ENCODE measurements around the gene SH3D21.

The SH3D21 gene

DNA sequence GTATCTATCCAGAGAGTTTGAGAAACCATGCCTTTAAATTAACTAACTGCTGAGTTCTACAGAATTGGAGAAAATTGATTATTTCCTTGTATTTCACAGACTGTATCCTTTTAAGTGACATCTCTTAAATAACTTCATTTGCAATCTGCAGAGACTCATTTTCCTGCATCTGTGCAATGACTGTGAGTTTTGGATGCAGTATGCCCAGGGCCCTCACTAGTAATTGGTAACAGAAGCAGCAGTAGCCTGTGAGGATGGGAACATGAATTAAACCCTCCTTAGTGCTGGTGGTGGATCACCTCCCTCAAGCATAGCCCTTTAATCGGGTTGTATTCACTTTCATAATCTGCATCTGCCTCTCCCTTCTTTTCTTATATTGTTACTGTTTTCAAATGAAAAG lies 21.7 kb upstream of the SH3D21 start:
- Histone ChIP-seq H3K27ac (replicated peaks) (no peak overlapping the region), H3K4me3 (replicated peaks; ENCODE audit: insufficient read depth, low read length) (no peak overlapping the region), H3K27me3 (ENCODE audit: insufficient read depth, poor library complexity, severe bottlenecking) (no peaks in the 10 kb centered on the region)
- TF ChIP-seq SPI1 (IDR thresholded peaks at IDR 0.05; ENCODE audit: borderline replicate concordance, low read depth) (no peak), POLR2AphosphoS5 (IDR thresholded peaks at IDR 0.05; ENCODE audit: low read depth) (no peak), GABPA (IDR thresholded peaks at IDR 0.05; ENCODE audit: low read depth) (no peak)
- TF ChIP-seq, protein P1, sequence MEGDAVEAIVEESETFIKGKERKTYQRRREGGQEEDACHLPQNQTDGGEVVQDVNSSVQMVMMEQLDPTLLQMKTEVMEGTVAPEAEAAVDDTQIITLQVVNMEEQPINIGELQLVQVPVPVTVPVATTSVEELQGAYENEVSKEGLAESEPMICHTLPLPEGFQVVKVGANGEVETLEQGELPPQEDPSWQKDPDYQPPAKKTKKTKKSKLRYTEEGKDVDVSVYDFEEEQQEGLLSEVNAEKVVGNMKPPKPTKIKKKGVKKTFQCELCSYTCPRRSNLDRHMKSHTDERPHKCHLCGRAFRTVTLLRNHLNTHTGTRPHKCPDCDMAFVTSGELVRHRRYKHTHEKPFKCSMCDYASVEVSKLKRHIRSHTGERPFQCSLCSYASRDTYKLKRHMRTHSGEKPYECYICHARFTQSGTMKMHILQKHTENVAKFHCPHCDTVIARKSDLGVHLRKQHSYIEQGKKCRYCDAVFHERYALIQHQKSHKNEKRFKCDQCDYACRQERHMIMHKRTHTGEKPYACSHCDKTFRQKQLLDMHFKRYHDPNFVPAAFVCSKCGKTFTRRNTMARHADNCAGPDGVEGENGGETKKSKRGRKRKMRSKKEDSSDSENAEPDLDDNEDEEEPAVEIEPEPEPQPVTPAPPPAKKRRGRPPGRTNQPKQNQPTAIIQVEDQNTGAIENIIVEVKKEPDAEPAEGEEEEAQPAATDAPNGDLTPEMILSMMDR (IDR thresholded peaks at IDR 0.05; ENCODE audit: insufficient read depth, low read length): no peak
- TF ChIP-seq, protein P2, sequence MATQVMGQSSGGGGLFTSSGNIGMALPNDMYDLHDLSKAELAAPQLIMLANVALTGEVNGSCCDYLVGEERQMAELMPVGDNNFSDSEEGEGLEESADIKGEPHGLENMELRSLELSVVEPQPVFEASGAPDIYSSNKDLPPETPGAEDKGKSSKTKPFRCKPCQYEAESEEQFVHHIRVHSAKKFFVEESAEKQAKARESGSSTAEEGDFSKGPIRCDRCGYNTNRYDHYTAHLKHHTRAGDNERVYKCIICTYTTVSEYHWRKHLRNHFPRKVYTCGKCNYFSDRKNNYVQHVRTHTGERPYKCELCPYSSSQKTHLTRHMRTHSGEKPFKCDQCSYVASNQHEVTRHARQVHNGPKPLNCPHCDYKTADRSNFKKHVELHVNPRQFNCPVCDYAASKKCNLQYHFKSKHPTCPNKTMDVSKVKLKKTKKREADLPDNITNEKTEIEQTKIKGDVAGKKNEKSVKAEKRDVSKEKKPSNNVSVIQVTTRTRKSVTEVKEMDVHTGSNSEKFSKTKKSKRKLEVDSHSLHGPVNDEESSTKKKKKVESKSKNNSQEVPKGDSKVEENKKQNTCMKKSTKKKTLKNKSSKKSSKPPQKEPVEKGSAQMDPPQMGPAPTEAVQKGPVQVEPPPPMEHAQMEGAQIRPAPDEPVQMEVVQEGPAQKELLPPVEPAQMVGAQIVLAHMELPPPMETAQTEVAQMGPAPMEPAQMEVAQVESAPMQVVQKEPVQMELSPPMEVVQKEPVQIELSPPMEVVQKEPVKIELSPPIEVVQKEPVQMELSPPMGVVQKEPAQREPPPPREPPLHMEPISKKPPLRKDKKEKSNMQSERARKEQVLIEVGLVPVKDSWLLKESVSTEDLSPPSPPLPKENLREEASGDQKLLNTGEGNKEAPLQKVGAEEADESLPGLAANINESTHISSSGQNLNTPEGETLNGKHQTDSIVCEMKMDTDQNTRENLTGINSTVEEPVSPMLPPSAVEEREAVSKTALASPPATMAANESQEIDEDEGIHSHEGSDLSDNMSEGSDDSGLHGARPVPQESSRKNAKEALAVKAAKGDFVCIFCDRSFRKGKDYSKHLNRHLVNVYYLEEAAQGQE (IDR thresholded peaks at IDR 0.05; ENCODE audit: insufficient replicate concordance, low read depth): no peak
- no peak for DNase-seq (ENCODE audit: low read depth in 1 of 2, low spot score in 1 of 2)

GRCh38 chr1:36285443-36286101 lies 20.6 kb upstream of the SH3D21 start:
- H3K4me3 ChIP-seq (replicated peaks; ENCODE audit: insufficient read depth, low read length): no peak overlapping the region
- TF ChIP-seq, protein P2 (IDR thresholded peaks at IDR 0.05; ENCODE audit: insufficient replicate concordance, low read depth): no peak
- TF ChIP-seq, protein P1 (IDR thresholded peaks at IDR 0.05; ENCODE audit: insufficient read depth, low read length): peak; percentile 56

GRCh38 chr1:36286802-36287201 lies 19.4 kb upstream of the SH3D21 start:
- TF ChIP-seq GABPA (IDR thresholded peaks at IDR 0.05; ENCODE audit: low read depth) (no peak), SPI1 (IDR thresholded peaks at IDR 0.05; ENCODE audit: borderline replicate concordance, low read depth) (no peak)
- no peak overlapping the region for H3K27ac ChIP-seq (replicated peaks)
- no peak for DNase-seq (ENCODE audit: low read depth in 1 of 2, low spot score in 1 of 2)
- H3K4me3 ChIP-seq (replicated peaks; ENCODE audit: insufficient read depth, low read length): no peak overlapping the region
- H3K27me3 ChIP-seq (ENCODE audit: insufficient read depth, poor library complexity, severe bottlenecking): no peaks in the 10 kb centered on the region

More at GRCh38 chr1:36285443-36286101, 20.6 kb upstream of the SH3D21 start:
- DNase-seq (ENCODE audit: low read depth in 1 of 2, low spot score in 1 of 2): peak; percentile 66 to 78
- Histone ChIP-seq H3K27me3 (ENCODE audit: insufficient read depth, poor library complexity, severe bottlenecking) (no peaks in the 10 kb centered on the region), H3K27ac (replicated peaks) (no peak overlapping the region)

- no peak overlapping the region for H3K27ac ChIP-seq (replicated peaks)
- TF ChIP-seq, protein P1 (IDR thresholded peaks at IDR 0.05; ENCODE audit: insufficient read depth, low read length): no peak
- TF ChIP-seq, protein P2 (IDR thresholded peaks at IDR 0.05; ENCODE audit: insufficient replicate concordance, low read depth): no peak
- TF ChIP-seq POLR2AphosphoS5 (IDR thresholded peaks at IDR 0.05; ENCODE audit: low read depth) (no peak), GABPA (IDR thresholded peaks at IDR 0.05; ENCODE audit: low read depth) (no peak), SPI1 (IDR thresholded peaks at IDR 0.05; ENCODE audit: borderline replicate concordance, low read depth) (no peak)
- no peak for DNase-seq (ENCODE audit: low read depth in 1 of 2, low spot score in 1 of 2)
- H3K27me3 ChIP-seq (ENCODE audit: insufficient read depth, poor library complexity, severe bottlenecking): no peaks in the 10 kb centered on the region
- H3K4me3 ChIP-seq (replicated peaks; ENCODE audit: insufficient read depth, low read length): no peak overlapping the region
Observed at GRCh38 chr1:36287595-36287994, 18.6 kb upstream of the SH3D21 start.

Data from HL-60 (cell line).